Astrocyte of the spinal cord (primary cell): ENCODE measurements around the gene KNSTRN.

ENCODE experiments used
- DNase-seq: peaks from one replicate; pipeline ENCODE4 v3.0.0; 2011; ENCODE audit warnings: low read depth, low spot score
- H3K4me3 ChIP-seq: 2 replicates; pipeline ENCODE4 v1.5.1; 2011; ENCODE audit warnings: low read depth, mild to moderate bottlenecking, low read length, moderate library complexity
- CTCF ChIP-seq: IDR thresholded peaks from 2 replicates; pipeline ENCODE4 v1.5.1; 2012; ENCODE audit warnings: low read depth, mild to moderate bottlenecking, low read length, inconsistent platforms
- in situ Hi-C: cut with HindIII; loops from 2 replicates; pipeline ENCODE4 v1.10.0; 2017; ENCODE audit warnings: low sequenced_read_pairs

Gene KNSTRN

DNA sequence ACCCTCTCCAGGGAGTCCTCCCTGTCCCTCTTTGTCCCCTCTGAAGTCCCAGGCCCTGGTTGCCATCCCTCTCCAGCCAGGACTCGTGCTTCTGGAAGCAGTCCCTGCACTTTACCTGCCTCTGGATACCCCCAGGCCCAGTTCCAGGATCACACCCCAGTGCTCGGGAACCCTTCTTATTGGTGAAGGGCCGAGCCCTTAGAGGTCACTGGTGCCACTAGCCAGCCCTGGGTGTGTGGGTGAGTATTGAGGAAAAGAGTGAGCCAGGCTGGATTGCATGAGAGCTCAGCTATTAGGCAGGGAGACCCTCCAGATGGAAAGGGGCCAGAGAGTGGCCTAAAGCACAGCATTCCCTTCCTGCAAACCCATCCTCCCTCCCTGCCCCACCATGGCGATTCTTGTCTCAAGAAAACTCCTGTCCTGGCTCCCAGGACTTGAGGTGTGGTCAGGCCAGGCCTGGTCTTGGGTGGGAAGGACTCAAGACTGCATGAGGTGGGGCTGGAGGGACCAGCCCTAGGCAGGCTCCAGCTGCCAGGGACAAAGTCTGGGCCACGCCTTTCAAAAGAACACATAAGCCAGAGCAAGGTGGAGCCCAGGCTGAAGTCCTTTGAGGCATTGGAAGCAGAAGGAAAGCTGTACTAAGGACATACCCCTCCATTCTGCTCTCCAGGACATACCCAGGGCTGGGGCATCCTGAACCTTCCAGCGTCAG lies 36.5 kb upstream of the KNSTRN start:
- no peak for TF ChIP-seq CTCF
- DNase-seq = no peak
- H3K4me3 ChIP-seq = no peak overlapping the region
- in situ Hi-C loops = no loop called here

- TF ChIP-seq CTCF = no peak
Measured at GRCh38 chr15:40346579-40347558, 35.7 kb upstream of the KNSTRN start.

GRCh38 chr15:40347559-40348473 lies 34.7 kb upstream of the KNSTRN start:
- TF ChIP-seq CTCF = no peak
- no peak for DNase-seq
- in situ Hi-C loops = no loop called here
- H3K4me3 ChIP-seq = no peak overlapping the region

More at GRCh38 chr15:40346579-40347558, 35.7 kb upstream of the KNSTRN start:
- no peak overlapping the region for H3K4me3 ChIP-seq
- in situ Hi-C loops = no loop called here
- DNase-seq = no peak

GRCh38 chr15:40348474-40348870 lies 34.0 kb upstream of the KNSTRN start:
- TF ChIP-seq CTCF = no peak
- in situ Hi-C loops = no loop called here
- no peak for DNase-seq
- no peak overlapping the region for H3K4me3 ChIP-seq

DNA sequence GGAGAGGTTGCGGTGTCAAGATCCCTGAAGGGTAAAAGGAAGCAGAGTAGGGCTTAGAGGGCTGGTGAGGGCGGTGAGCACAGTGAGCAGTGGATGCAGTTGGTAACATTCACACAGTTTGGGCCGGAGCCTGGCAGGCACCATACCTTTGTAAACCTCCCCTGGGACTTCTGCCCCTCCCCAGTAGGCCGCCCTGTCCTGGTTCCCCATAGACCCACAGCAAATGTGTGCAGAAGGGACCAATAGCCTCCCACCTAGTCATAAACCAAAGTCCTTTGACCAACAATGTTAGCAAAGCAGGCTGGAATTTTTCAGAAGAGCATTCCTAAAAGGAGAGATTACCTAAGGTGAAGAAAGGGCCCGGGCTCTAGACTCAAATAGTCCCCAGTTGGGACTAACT lies 33.4 kb upstream of the KNSTRN start:
- no peak overlapping the region for H3K4me3 ChIP-seq
- in situ Hi-C loops = no loop called here
- no peak for DNase-seq
- TF ChIP-seq CTCF = no peak
